IMR-90 (cell line): ENCODE data around the gene MB. TPM values are rescaled to one million over a fixed set of nuclear protein-coding genes. Genes with fewer than 3 reads are reported as not detected.
A peak's percentile ranks its signal among the peaks of the same experiment; 100 is the strongest.

Experiments
- ATAC-seq: fragments of 200-7000 bp; cut with Tn5 transposase; 2 replicates; pipeline ENCODE4 v1.9.1; 2020; ENCODE audit warnings: low read depth, mild to moderate bottlenecking, moderate library complexity
- BruUV-seq: library from RNA; stranded (reverse); fragments of 400-500 nt; replicated peaks from 2 replicates; lab custom pipeline; 2021; lab: Mats Ljungman, UMichigan
- CTCF ChIA-PET: fragments of 300-600 bp; formaldehyde crosslinking; extraction: SDS; loops from one replicate; lab custom pipeline; 2021; ENCODE audit warnings: antibody characterized with exemption; lab: Yijun Ruan, JAX
- POLR2A ChIA-PET: fragments of 300-600 bp; sonication (Branson Sonifier 250); formaldehyde crosslinking; loops from one replicate; lab custom pipeline; 2022; ENCODE audit warnings: antibody characterized with exemption; ENCODE audit not compliant: unreplicated experiment; lab: Charles Lee
- DNase-seq: peaks from one replicate; pipeline ENCODE4 v3.0.0; 2013
- H2AFZ ChIP-seq: replicated peaks from 2 replicates; pipeline ENCODE3; 2013; ENCODE audit warnings: low read length, mild to moderate bottlenecking; ENCODE audit not compliant: poor library complexity
- H2AK5ac ChIP-seq: 2 replicates; pipeline ENCODE4 v1.6.1; 2013; ENCODE audit warnings: low read depth, low read length, inconsistent platforms
- H2AK9ac ChIP-seq: replicated peaks from 2 replicates; pipeline ENCODE3; 2013; ENCODE audit warnings: mild to moderate bottlenecking, low read depth, low read length, moderate library complexity; ENCODE audit not compliant: poor library complexity
- H2BK120ac ChIP-seq: 2 replicates; pipeline ENCODE4 v1.6.1; 2013; ENCODE audit warnings: low read depth, low read length, inconsistent platforms
- H2BK15ac ChIP-seq: 3 replicates; pipeline ENCODE4 v1.6.1; 2013; ENCODE audit warnings: low read depth, low read length, inconsistent platforms
- H2BK20ac ChIP-seq: 2 replicates; pipeline ENCODE4 v1.6.1; 2013; ENCODE audit warnings: low read depth, mild to moderate bottlenecking, inconsistent platforms, low read length, moderate library complexity
- H2BK5ac ChIP-seq: 2 replicates; pipeline ENCODE4 v1.6.1; 2013; ENCODE audit warnings: mild to moderate bottlenecking, low read depth, low read length, inconsistent platforms; ENCODE audit not compliant: poor library complexity, severe bottlenecking
- H3K14ac ChIP-seq: replicated peaks from 2 replicates; pipeline ENCODE4 v1.6.1; 2013; ENCODE audit warnings: low read depth, low read length, inconsistent platforms
- H3K18ac ChIP-seq: 2 replicates; pipeline ENCODE4 v1.6.1; 2013; ENCODE audit warnings: low read depth, low read length, control low read depth
- H3K23ac ChIP-seq: 2 replicates; pipeline ENCODE4 v1.6.1; 2013; ENCODE audit warnings: low read depth, low read length, inconsistent platforms
- H3K27ac ChIP-seq: 2 replicates; pipeline ENCODE4 v1.5.1; 2013; ENCODE audit warnings: mild to moderate bottlenecking, control low read depth, low read length; ENCODE audit not compliant: insufficient read depth
- H3K27me3 ChIP-seq: 2 replicates; pipeline ENCODE4 v1.6.1; 2013; ENCODE audit warnings: low read length; ENCODE audit not compliant: control insufficient read depth, insufficient read depth
- H3K36me3 ChIP-seq: 2 replicates; pipeline ENCODE4 v1.6.1; 2013; ENCODE audit warnings: low read length, mixed read lengths; ENCODE audit not compliant: control insufficient read depth, insufficient read depth
- H3K4ac ChIP-seq: 2 replicates; pipeline ENCODE4 v1.6.1; 2013; ENCODE audit warnings: low read depth, low read length, inconsistent platforms
- H3K4me1 ChIP-seq: 2 replicates; pipeline ENCODE4 v1.6.1; 2013; ENCODE audit warnings: low read length, mixed read lengths; ENCODE audit not compliant: control insufficient read depth, insufficient read depth
- H3K4me2 ChIP-seq: 2 replicates; pipeline ENCODE4 v1.6.1; 2013; ENCODE audit warnings: low read depth, mild to moderate bottlenecking, control low read depth, low read length, moderate library complexity
- H3K4me3 ChIP-seq: 2 replicates; pipeline ENCODE4 v1.5.1; 2013; ENCODE audit warnings: low read depth, mild to moderate bottlenecking, control low read depth, low read length, moderate library complexity; ENCODE audit not compliant: insufficient read depth
- H3K56ac ChIP-seq: 2 replicates; pipeline ENCODE4 v1.6.1; 2013; ENCODE audit warnings: low read length, inconsistent platforms; ENCODE audit not compliant: insufficient read depth; ENCODE audit errors: extremely low read depth
- H3K79me1 ChIP-seq, 2 experiments: 2 replicates each; pipeline ENCODE4 v1.6.1; 2013; ENCODE audit warnings: low read length in 2 of 2, inconsistent platforms in 1 of 2, low read depth in 1 of 2
- H3K9ac ChIP-seq: 2 replicates; pipeline ENCODE4 v1.6.1; 2013; ENCODE audit warnings: low read depth, low read length, control low read depth
- H3K9me1 ChIP-seq: 2 replicates; pipeline ENCODE4 v1.6.1; 2013; ENCODE audit warnings: low read length, inconsistent platforms; ENCODE audit not compliant: insufficient read depth
- H3K9me3 ChIP-seq: 2 replicates; pipeline ENCODE4 v1.6.1; 2013; ENCODE audit warnings: low read length; ENCODE audit not compliant: control insufficient read depth, insufficient read depth
- H4K20me1 ChIP-seq: 2 replicates; pipeline ENCODE4 v1.6.1; 2013; ENCODE audit warnings: low read length, inconsistent platforms; ENCODE audit not compliant: insufficient read depth
- H4K5ac ChIP-seq: 2 replicates; pipeline ENCODE4 v1.6.1; 2013; ENCODE audit warnings: mild to moderate bottlenecking, low read depth, low read length, control low read depth
- H4K8ac ChIP-seq, 2 experiments: 2 replicates each; pipeline ENCODE4 v1.6.1; 2013; ENCODE audit warnings: low read depth in 2 of 2, low read length in 2 of 2, control low read depth in 1 of 2, inconsistent platforms in 1 of 2
- H4K91ac ChIP-seq: 2 replicates; pipeline ENCODE4 v1.6.1; 2013; ENCODE audit warnings: low read depth, low read length, inconsistent platforms; ENCODE audit not compliant: insufficient read depth
- BHLHE40 ChIP-seq: fragments of 150-350 bp; IDR thresholded peaks from 2 replicates; pipeline ENCODE4 v1.6.1; 2016; ENCODE audit warnings: mild to moderate bottlenecking, low read depth, low read length
- CTCF ChIP-seq: conservative IDR thresholded peaks from 2 replicates; pipeline ENCODE4 v1.5.1; 2012; ENCODE audit warnings: mild to moderate bottlenecking, low read depth, low read length, improper control_type of control experiment
- ELK1 ChIP-seq: fragments of 150-350 bp; IDR thresholded peaks from 2 replicates; pipeline ENCODE4 v1.6.1; 2016; ENCODE audit warnings: low read depth, mild to moderate bottlenecking, low read length, moderate library complexity, borderline replicate concordance
- FOS ChIP-seq: fragments of 150-350 bp; IDR thresholded peaks from 2 replicates; pipeline ENCODE4 v1.6.1; 2016; ENCODE audit warnings: low read depth, low read length
- MAFK ChIP-seq: IDR thresholded peaks from 2 replicates; pipeline ENCODE4 v1.6.1; 2012; ENCODE audit warnings: low read depth, low read length, improper control_type of control experiment
- MXI1 ChIP-seq: IDR thresholded peaks from 2 replicates; pipeline ENCODE4 v1.6.1; 2012; ENCODE audit warnings: low read depth, mild to moderate bottlenecking, low read length, moderate library complexity, borderline replicate concordance
- POLR2A ChIP-seq: IDR thresholded peaks from 2 replicates; pipeline ENCODE4 v1.6.1; 2012; ENCODE audit warnings: mild to moderate bottlenecking, low read depth, low read length
- RCOR1 ChIP-seq: IDR thresholded peaks from 2 replicates; pipeline ENCODE4 v1.6.1; 2012; ENCODE audit warnings: mild to moderate bottlenecking, low read length, improper control_type of control experiment; ENCODE audit not compliant: insufficient replicate concordance
- RFX5 ChIP-seq: IDR thresholded peaks from 2 replicates; pipeline ENCODE4 v1.8.0; 2012; ENCODE audit warnings: low read depth, mild to moderate bottlenecking, low read length, moderate library complexity
- SMC3 ChIP-seq: fragments of 150-350 bp; IDR thresholded peaks from 2 replicates; pipeline ENCODE4 v1.6.1; 2016; ENCODE audit warnings: low read depth, mild to moderate bottlenecking, antibody characterized with exemption, low read length, moderate library complexity
- WGBS, 2 experiments: methylation state at CpG; one replicate each; pipeline versions ENCODE4 v1.1.5 to v1.1.7; 2013; ENCODE audit warnings: missing lambda C conversion rate in 2 of 2; ENCODE audit not compliant: insufficient read length in 1 of 2; ENCODE audit errors: extremely low coverage in 2 of 2; 5-methylcytosine and 5-hydroxymethylcytosine counted together
- dilution Hi-C: fragments of 300-500 bp; cut with HindIII; formaldehyde crosslinking; loops from one replicate; pipeline ENCODE4 v1.14.3; 2018; ENCODE audit warnings: low sequenced_read_pairs; ENCODE audit not compliant: unreplicated experiment
- in situ Hi-C: fragments of 300-500 bp; cut with MboI; formaldehyde crosslinking; loops from 3 replicates; pipeline ENCODE4 v1.14.3; 2019; ENCODE audit warnings: low sequenced_read_pairs, inconsistent platforms, mixed read lengths
- intact Hi-C: fragments of 100-400 bp; cut with micrococcal nuclease; formaldehyde crosslinking; loops from 2 replicates; pipeline ENCODE4 v1.10.0; 2022
- polyA plus RNA-seq, 3 experiments: library from polyadenylated mRNA; depleted of rRNA; stranded (reverse); fragments of >200 nt; gene quantifications; 2 replicates each; pipeline ENCODE4 v1.2.3, GENCODE V29; 2012; ENCODE audit warnings: low replicate concordance in 1 of 3
- total RNA-seq: library from RNA; depleted of rRNA; stranded (reverse); fragments of >200 nt; gene quantifications from 2 replicates; pipeline ENCODE4 v1.2.3, GENCODE V29; 2012

The MB gene
- total and polyA plus RNA-seq, 2 of the 4 experiments (the other 2 are of a cell fraction): not detected

GRCh38 chr22:35620624-35621251, 3.6 kb upstream of the MB start:
- Histone ChIP-seq H3K36me3 (no peaks in the 10 kb centered on the region), H4K20me1 (no peaks in the 10 kb centered on the region), H2BK15ac (no peak overlapping the region), H3K27me3 (peaks cover 15% of the 10 kb centered on the region), H3K56ac (no peak overlapping the region), H3K23ac (no peak overlapping the region), H4K5ac (no peak overlapping the region), H3K9me3 (no peaks in the 10 kb centered on the region), H4K8ac (no peak overlapping the region), H4K91ac (no peak overlapping the region), H2AFZ (no peak overlapping the region), H3K4me2 (no peak overlapping the region), H2BK20ac (no peak overlapping the region), H2AK9ac (no peak overlapping the region), H3K4ac (no peak overlapping the region), H3K79me1 (no peaks in the 10 kb centered on the region), H2AK5ac (no peak overlapping the region), H3K27ac (no peak overlapping the region), H3K9me1 (no peaks in the 10 kb centered on the region; the same call in 1 of the 2 replicates), H3K14ac (no peak overlapping the region), H3K4me1 (peaks cover 2% of the 10 kb centered on the region; the same call in 1 of the 2 replicates), H3K9ac (no peak overlapping the region), H3K4me3 (no peak overlapping the region), H2BK120ac (no peak overlapping the region), H2BK5ac (no peak overlapping the region), H3K18ac (no peak overlapping the region)
- no TSS peak for BruUV-seq
- dilution Hi-C loops: no loop called here
- DNase-seq (peak; percentile 36), ATAC-seq (no peak)
- POLR2A ChIA-PET: no interaction called here
- no peak for TF ChIP-seq RCOR1
- TF ChIP-seq SMC3: no peak
- no peak for TF ChIP-seq BHLHE40
- no peak for TF ChIP-seq FOS
- TF ChIP-seq MAFK: no peak
- no peak for TF ChIP-seq POLR2A
- TF ChIP-seq MXI1: no peak
- TF ChIP-seq RFX5: no peak
- no peak for TF ChIP-seq CTCF
- TF ChIP-seq ELK1: no peak
- 100% methylated on average over 1 of the region's 15 CpGs; no CpG with 5 or more reads in 1 of the 2 experiments for WGBS, 2 experiments
- intact Hi-C loops: no loop called here
- CTCF ChIA-PET: interaction anchor here (1.1 to 1.7 kb wide), 2 partner anchors 19 to 190 kb away, joined by 3 to 6 read pairs; no protein-coding TSS in a partner anchor
- in situ Hi-C loops: loop anchor here (10.0 kb wide), 1 partner anchor 504 kb away; no protein-coding TSS in a partner anchor
